PC-9 (cell line): Measurements from ENCODE around the gene LSS.

Source experiments
- EZH2 ChIP-seq: fragments of 200-600 bp; sonication (generic); IDR thresholded peaks from 2 replicates; pipeline ENCODE4 v1.8.0; 2017; ENCODE audit warnings: antibody characterized with exemption, low read depth
- TF ChIP-seq, protein P1 (sequence below): fragments of 200-600 bp; sonication (generic); conservative IDR thresholded peaks from 2 replicates; pipeline ENCODE4 v1.6.1; 2017; ENCODE audit warnings: mixed run types, antibody characterized with exemption, mild to moderate bottlenecking, moderate library complexity

- TF ChIP-seq, protein P1, sequence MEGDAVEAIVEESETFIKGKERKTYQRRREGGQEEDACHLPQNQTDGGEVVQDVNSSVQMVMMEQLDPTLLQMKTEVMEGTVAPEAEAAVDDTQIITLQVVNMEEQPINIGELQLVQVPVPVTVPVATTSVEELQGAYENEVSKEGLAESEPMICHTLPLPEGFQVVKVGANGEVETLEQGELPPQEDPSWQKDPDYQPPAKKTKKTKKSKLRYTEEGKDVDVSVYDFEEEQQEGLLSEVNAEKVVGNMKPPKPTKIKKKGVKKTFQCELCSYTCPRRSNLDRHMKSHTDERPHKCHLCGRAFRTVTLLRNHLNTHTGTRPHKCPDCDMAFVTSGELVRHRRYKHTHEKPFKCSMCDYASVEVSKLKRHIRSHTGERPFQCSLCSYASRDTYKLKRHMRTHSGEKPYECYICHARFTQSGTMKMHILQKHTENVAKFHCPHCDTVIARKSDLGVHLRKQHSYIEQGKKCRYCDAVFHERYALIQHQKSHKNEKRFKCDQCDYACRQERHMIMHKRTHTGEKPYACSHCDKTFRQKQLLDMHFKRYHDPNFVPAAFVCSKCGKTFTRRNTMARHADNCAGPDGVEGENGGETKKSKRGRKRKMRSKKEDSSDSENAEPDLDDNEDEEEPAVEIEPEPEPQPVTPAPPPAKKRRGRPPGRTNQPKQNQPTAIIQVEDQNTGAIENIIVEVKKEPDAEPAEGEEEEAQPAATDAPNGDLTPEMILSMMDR: no peak
- TF ChIP-seq EZH2: no peak
Observed at GRCh38 chr21:46154955-46155513, 73.5 kb downstream of the LSS start.
